ENCODE results near the gene MAVS.

The MAVS gene

DNA sequence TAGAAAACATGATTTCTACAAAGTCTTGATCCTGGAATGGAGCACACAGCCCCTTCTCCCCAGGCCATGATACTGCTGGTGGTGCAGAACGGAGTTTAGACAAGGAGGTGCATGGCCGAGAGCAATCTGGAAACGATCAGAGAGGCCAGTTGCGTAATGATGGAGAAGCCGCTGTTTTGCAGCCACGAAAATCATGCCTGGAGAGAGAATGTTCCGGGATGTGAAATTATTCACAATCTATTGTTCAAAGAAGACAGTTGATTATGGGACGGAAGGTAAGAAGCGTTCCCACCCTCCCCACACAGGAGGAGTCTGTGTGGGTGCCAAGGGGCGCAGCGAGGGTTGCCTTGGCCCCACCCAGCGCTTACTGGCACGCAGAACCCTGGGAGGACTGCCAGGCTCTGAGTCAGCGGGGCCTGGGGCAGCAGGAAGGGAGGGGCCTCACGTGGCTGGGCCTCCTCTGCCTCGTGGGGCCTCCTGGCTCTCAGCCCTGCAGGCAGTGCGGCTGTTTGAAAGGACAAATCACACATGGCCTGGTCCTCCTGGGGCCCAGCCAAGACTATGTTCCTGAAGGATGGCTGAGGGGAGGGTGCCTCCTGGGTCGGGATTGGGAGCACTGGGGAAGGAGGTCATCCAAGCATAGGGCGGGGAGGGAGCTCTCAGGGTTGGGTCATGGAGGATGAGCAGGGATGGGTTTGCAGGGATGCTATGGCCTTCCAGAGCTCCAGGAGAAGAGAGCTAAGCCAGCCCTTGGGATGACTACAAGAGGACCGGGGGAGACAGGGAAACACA lies 35.0 kb upstream of the MAVS start:
- H3K4me3 Mint-ChIP-seq: peak overlapping the region; percentile 81 to 83
- H3K27ac Mint-ChIP-seq: peak overlapping the region; percentile 92 to 95
- peak; percentile 88 to 91 for DNase-seq
- ATAC-seq: peak; percentile 89
- no peaks in the 10 kb centered on the region for H3K27me3 Mint-ChIP-seq
- peaks cover 80% of the 10 kb centered on the region for H3K4me1 Mint-ChIP-seq
- no peaks in the 10 kb centered on the region for H3K9me3 Mint-ChIP-seq

DNA sequence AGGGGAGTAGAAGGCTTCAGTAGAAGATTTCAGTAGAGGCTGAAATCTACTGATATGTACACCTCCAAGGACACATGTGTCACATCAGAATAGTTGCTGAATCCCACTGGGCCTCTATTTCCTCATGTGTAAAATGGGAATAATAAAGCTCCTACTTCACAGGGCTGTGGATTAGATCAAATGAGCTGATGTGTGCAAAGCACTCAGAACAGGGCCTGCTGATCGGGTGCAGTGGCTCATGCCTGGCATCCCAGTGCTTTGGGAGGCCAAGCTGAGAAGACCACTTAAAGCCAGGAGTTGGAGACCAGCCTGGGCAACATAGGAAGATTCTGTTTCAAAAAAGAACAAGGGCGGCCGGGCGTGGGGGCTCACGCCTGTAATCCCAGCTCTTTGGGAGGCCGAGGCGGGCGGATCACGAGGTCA lies 34.4 kb upstream of the MAVS start:
- no peak for ATAC-seq

DNA sequence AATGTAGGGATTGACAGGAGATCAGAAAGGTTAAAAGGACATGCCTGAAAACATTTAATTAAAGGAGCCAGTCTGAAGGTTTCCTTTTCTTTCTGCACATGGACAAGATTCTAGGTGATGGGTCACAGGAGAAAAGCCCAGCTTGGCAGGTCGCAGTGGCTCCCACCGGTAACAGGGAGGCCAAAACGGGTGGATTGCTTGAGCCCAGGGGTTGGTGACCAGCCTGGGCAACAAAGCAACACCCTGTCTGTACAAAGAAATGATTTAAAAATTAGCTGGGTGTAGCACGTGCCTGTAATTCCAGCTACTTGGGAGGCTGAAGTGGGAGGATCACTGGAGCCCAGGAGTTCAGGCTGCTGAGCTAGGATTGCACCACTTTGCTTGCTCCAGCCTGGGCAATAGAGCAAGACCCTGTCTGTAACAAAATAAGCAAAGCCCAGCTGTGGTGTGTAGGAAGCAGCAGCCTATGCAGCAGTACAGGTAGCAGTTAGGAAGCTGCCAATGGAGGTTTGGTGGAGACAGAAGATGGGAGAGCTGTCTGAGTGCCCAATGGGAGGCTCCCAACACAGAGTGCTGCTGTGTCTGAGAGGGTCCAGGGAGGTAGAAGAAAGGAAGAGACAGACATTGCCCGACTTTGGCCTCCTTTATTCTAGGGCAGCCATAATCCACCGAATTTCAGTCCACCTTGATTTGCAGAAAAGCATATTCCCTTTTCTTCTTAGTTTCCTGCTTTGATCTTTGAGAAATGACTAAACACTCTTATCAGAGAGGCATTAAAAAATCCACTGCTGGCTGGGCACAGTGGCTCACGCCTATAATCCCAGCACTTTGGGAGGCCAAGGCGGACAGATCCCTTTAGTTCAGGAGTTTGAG lies 33.4 kb upstream of the MAVS start:
- peak overlapping the region; percentile 19 to 50 for H3K4me3 Mint-ChIP-seq
- no peaks in the 10 kb centered on the region for H3K27me3 Mint-ChIP-seq
- no peaks in the 10 kb centered on the region for H3K9me3 Mint-ChIP-seq
- H3K4me1 Mint-ChIP-seq: peaks cover 71% of the 10 kb centered on the region
- H3K27ac Mint-ChIP-seq: peak overlapping the region in 1 of 2 donors; percentile 80
- DNase-seq (no peak), ATAC-seq (no peak)

More for the DNA sequence above, 34.4 kb upstream of the MAVS start:
- Mint-ChIP-seq H3K27me3 (no peaks in the 10 kb centered on the region), H3K4me3 (peak overlapping the region; percentile 81 to 83), H3K4me1 (peaks cover 77% of the 10 kb centered on the region), H3K27ac (peak overlapping the region; percentile 92 to 95), H3K9me3 (no peaks in the 10 kb centered on the region)
- DNase-seq: no peak

DNA sequence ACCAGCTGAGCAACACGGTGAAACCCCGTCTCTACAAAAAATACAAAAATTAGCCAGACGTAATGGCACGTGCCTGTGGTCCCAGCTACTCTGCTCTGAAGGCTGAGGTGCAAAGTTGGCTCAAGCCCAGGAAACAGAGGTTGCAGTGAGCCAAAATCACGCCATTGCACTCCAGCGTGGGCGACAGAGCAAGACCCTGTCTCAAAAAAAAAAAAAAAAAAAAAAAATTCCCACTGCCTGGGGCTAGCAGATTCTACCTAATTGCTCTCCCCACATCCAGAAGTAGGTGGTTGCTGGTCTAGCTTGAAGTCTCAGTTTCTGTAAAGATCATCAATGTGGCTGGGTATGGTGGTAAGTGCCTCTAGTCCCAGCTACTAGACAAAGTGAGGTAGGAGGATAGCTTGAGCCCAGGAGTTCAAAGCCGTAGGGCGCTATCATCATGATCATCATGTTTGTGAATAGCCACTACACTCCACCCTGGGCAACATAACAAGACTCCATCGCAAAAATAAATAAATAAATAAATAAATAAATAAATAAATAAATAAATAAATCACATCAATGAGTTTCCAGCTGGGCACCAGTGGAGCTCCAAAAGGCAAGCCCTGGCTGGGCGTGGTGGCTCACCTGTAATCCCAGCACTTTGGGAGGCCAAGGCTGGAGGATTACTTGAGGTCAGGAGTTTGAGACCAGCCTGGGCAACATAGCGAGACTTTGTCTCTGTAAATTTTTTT lies 32.6 kb upstream of the MAVS start:
- DNase-seq: peak; percentile 61 to 77
- Mint-ChIP-seq H3K4me3 (peak overlapping the region; percentile 12 to 50), H3K9me3 (no peaks in the 10 kb centered on the region), H3K27me3 (no peaks in the 10 kb centered on the region), H3K4me1 (peaks cover 78% of the 10 kb centered on the region), H3K27ac (no peak overlapping the region)
- peak; percentile 77 for ATAC-seq

DNA sequence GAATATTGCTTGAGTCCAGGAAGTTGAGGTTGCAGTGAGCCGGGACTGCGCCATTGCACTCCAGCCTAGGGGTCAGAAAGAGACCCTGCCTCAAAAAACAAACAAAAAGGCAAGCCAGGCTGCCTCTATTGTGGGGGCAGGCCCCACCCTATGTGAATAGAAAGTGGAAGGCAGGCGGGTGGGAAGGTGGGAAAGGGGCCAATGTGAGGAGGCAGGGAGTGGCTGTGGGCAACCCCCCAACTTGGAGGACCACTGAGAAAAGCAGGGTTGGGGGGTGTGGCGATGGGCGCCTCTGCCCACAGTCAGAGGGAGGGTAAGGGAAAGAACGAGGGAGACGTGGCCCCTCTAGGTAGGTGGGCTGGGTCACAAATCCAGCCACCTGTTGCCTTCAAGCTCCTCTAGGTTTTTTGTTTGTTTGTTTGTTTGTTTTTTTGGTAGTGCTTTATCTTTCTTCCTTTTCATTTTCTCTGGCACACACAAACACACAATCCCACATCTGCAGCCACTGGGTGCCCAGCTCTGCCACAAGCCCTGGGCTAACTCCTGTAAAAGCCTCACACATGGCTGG lies 31.6 kb upstream of the MAVS start:
- Mint-ChIP-seq H3K27me3 (no peaks in the 10 kb centered on the region), H3K4me1 (peaks cover 84% of the 10 kb centered on the region), H3K4me3 (peak overlapping the region in 1 of 2 donors; percentile 16), H3K27ac (no peak overlapping the region), H3K9me3 (no peaks in the 10 kb centered on the region)
- DNase-seq (no peak), ATAC-seq (no peak)

DNA sequence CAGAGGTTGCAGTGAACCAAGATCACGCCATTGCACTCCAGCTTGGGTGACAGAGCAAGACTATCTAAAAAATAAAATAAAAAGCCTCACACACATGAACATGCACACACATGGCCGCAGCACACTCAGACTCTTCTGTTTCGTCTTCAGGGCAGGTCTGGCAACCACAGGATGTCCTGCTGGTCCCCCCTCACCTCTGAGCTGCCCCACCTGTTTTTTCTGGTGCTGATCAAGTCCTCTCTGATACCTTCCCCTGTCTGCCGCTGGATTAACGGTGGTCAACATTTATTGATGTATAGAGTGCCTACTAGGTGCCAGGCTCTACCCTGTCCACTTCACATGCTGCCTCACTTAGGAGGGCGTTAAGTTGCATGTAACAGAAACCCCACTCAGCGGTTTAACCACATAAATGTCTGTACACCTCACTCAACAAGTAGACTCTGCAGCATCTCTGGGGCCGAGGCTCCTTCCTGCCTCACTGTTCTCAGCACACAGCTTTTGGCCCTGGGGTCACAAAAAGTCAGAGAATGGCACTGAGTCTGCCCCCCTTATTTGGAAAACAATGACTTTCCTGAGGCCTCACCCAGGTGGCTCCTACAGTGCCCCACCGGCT lies 30.8 kb upstream of the MAVS start:
- ATAC-seq (peak; percentile 27), DNase-seq (peak; percentile 41 to 43)
- H3K9me3 Mint-ChIP-seq: no peaks in the 10 kb centered on the region
- no peak overlapping the region for H3K27ac Mint-ChIP-seq
- peak overlapping the region; percentile 67 to 75 for H3K4me3 Mint-ChIP-seq
- no peaks in the 10 kb centered on the region for H3K27me3 Mint-ChIP-seq
- peaks cover 78% of the 10 kb centered on the region for H3K4me1 Mint-ChIP-seq

DNA sequence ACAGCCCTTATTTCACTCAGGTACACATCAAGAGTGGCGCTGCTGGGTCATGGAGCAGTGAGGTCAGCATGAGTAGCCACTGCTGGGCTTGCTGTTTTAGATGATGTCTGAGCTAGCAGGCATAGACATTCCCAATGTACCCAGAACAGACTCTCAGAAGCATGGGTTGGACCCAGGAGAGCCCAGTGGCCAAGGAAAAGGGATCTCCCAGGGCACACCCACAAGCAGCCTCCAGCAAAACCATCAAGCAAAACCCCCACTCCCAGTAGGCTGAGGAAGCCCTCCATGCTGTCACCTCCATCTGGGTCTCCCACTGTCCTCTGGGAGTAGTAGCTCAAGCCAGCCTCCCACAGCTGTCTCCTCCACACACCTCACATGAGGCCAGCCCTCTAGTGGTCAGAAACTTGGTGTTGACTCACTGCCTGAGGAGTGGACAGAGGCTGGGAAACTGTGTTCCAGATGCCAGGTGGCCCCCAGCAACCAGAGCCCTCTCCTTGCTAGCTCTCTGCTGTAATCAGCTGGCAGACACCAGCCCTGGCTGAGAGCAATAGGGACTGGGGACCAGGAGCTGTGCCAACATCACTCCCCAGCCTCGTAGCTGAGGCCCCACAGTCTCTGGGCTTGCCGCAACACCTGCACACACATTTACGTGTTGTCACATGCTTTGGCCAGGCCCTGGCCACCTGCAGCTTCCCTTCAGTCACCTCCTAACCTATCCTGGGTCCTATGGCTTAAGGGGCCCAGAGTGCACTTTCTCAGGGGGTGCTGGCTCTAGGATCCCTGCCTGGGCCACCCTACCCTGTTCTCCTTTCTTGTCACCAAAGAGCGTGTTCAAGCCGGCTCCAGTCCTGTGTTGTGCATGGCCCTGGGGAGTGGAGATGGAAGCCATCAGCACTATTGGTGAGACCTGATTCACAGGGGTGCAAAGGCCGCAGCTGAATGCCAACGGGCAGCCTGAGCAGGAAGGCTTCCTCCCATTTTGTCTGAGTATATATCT lies 28.2 kb upstream of the MAVS start:
- peaks cover 66% of the 10 kb centered on the region for H3K4me1 Mint-ChIP-seq
- no peak overlapping the region for H3K27ac Mint-ChIP-seq
- H3K4me3 Mint-ChIP-seq: peak overlapping the region in 1 of 2 donors; percentile 26
- H3K27me3 Mint-ChIP-seq: no peaks in the 10 kb centered on the region
- H3K9me3 Mint-ChIP-seq: no peaks in the 10 kb centered on the region
- DNase-seq (no peak), ATAC-seq (no peak)

DNA sequence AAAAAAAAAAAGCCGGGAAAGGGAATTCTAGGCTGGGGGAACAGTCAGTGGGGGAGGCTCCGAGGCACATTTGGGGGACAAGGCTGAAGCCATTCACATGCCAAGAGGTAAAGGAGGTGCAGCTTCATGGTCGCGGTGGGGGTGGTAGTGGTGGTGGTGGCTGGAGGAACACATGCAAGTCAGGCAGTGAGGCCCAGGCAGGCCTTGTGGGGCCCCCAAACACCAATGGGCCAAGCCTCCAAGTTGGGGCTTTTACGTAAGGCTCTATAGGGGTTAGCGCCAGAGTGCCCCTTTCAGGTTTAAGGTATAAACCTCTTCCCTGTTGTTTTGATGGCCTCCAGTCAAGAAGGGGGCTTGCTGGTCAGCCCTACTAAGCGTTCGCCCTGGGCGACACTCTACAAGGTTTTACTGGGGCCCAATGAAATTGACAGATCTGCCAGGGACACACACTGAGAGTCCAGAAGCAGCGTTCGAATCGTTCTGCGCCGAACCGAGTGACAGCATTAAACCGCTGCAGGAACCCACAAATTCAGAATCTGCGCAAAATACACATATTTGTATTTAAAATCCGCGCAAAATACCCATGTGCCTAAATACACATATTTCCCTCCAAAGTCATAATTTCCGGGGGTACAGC lies 27.1 kb upstream of the MAVS start:
- peak overlapping the region; percentile 97 for H3K27ac Mint-ChIP-seq
- peak in 1 of 2 donors; percentile 48 for DNase-seq
- ATAC-seq: no peak
- H3K9me3 Mint-ChIP-seq: no peaks in the 10 kb centered on the region
- H3K4me3 Mint-ChIP-seq: peak overlapping the region; percentile 83 to 92
- no peaks in the 10 kb centered on the region for H3K27me3 Mint-ChIP-seq
- H3K4me1 Mint-ChIP-seq: peaks cover 59% of the 10 kb centered on the region

DNA sequence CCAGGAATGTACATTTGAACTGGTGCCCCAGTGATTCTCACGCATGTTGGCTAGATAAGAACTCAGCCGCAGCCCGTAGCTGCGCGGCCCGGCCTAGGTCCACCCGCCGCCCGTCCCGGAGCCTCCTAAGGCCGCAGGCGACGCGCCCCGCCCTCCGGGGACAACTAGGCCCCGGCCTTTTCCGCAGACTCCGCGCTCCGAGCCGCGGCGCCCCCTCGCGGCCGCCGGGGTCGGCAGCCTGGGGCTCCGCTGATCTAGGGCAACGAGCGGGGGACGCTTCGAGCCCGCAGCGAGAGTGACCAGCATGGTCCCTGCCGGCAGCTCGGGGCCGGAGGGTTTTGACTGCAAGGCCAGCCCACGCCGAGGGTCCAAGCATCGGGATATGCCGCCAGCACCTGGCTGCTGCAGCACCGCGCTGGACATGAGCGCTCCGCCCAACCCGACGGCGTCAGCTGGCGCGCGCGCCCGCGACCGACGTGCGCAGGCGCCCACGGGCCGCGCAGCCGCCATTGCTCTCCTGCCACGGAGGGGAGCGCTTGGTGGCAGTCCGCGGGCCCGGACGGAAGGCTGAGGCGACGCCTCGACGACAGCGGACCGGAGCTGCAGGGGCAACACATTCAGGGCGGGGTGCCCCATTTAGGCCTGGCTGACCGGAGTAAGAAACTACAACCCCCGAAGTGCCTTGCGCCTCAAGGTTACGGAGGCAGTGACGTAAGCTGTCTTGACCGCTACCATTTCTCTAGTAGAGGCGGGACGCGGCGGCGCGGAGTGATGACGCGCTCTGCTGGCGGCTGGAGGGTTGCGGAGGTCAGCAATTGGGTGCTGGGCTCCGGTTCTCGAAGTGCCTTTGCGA lies 26.4 kb upstream of the MAVS start, which contains the start of gene AP5S1:
TSS of gene AP5S1 (plus strand) at position 500 of the 853 bp plus-strand sequence. CDS start 1,571 bp downstream, outside the sequence.
- ATAC-seq: peak; percentile 88
- DNase-seq: peak; percentile 93 to 94
- peaks cover 51% of the 10 kb centered on the region for H3K4me1 Mint-ChIP-seq
- no peaks in the 10 kb centered on the region for H3K9me3 Mint-ChIP-seq
- peak within 1 kb of the TSS; percentile 83 to 92 for H3K4me3 Mint-ChIP-seq
- H3K27me3 Mint-ChIP-seq: no peaks in the 10 kb centered on the region
- H3K27ac Mint-ChIP-seq: peak within 1 kb of the TSS; percentile 97 to 100

DNA sequence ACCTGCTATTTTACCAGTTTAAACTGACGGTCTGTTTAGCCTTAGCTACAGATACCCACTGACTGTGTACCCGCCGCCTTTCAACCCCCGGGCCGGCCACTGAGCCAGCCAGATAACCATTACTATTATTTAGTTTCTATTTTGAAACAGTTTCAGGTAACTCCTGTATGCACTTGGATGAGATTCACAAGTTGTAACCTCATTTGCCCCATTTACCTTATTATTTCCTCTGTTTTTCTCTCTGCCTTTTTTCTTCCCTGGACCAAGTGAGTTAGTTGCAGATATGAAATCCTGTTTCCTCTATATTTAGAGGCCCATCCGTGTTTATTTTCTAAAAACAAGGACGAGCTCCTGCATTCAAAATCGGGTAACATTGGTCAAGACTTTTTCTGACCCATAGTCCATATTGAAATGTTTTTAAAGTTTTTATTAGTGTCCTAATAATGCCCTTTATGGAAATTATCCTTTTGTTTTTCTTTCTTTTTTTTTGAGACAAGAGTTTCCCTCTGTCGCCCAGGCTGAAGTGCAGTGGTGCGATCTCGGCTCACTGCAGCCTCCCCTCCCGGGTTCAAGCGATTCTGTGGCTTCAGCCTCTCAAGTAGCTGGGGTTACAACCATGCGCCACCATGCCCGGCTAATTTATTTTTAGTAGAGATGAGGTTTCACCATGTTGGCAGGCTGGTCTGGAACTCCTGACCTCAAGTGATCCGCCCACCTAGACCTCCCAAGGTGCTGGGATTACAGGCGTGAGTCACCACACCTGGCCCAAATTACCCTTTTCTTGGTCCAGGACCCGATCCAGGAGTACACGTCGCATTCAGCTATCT lies 25.5 kb upstream of the MAVS start:
- H3K4me3 Mint-ChIP-seq: peak overlapping the region; percentile 83 to 92
- H3K9me3 Mint-ChIP-seq: no peaks in the 10 kb centered on the region
- peaks cover 43% of the 10 kb centered on the region for H3K4me1 Mint-ChIP-seq
- DNase-seq: no peak
- H3K27ac Mint-ChIP-seq: peak overlapping the region; percentile 96 to 100
- ATAC-seq: no peak
- no peaks in the 10 kb centered on the region for H3K27me3 Mint-ChIP-seq

DNA sequence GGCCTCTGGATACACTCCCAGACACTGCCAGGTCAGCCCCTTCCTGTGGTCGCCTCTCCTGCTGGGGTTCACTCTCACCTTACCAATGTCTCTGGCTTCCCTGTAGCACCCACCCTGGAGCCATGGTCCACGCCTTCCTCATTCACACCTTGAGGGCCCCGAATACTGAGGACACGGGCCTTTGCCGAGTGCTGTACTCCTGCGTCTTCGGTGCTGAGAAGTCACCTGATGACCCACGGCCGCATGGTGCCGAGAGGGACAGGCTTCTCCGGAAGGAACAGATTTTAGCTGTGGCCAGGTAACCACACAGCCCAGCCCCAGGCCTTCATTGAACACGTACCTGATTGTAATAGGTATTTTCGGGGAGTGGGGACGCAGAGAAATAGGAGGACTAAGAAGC lies 24.6 kb upstream of the MAVS start:
- no peaks in the 10 kb centered on the region for H3K9me3 Mint-ChIP-seq
- DNase-seq (no peak), ATAC-seq (no peak)
- H3K27me3 Mint-ChIP-seq: no peaks in the 10 kb centered on the region
- peak overlapping the region in 1 of 2 donors; percentile 96 for H3K27ac Mint-ChIP-seq
- peak overlapping the region; percentile 83 to 92 for H3K4me3 Mint-ChIP-seq
- peaks cover 34% of the 10 kb centered on the region for H3K4me1 Mint-ChIP-seq

DNA sequence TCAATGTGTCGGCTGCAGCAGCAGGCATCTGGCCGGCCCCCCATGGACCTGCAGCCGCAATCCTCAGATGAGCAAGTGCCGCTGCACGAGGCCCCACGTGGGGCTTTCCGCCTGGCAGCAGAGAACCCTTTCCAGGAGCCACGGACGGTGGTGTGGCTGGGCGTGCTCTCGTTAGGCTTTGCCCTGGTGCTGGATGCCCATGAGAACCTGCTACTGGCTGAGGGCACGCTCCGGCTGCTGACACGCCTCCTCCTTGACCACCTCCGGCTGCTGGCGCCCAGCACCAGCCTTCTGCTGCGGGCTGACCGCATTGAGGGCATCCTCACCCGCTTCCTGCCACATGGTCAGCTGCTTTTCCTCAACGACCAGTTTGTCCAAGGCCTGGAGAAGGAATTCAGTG lies 22.8 kb upstream of the MAVS start:
- Mint-ChIP-seq H3K4me1 (peaks cover 24% of the 10 kb centered on the region), H3K27ac (no peak overlapping the region), H3K9me3 (no peaks in the 10 kb centered on the region), H3K27me3 (no peaks in the 10 kb centered on the region), H3K4me3 (no peak overlapping the region)
- no peak for ATAC-seq
- DNase-seq: no peak
